KMS-11 (cell line): Measurements from ENCODE around the gene LSMEM2.

Experiments used
- H2AFZ ChIP-seq: fragments of 200-600 bp; sonication (generic); 2 replicates; pipeline ENCODE4 v1.6.1; 2016; ENCODE audit warnings: antibody characterized with exemption, mixed run types, low read depth
- H3K27ac ChIP-seq: fragments of 200-600 bp; sonication (generic); 2 replicates; pipeline ENCODE4 v1.6.1; 2016; ENCODE audit warnings: mild to moderate bottlenecking, mixed run types
- H3K27me3 ChIP-seq: fragments of 200-600 bp; sonication (generic); 2 replicates; pipeline ENCODE4 v1.6.1; 2017; ENCODE audit warnings: mild to moderate bottlenecking, low read depth, mixed run types, moderate library complexity; ENCODE audit not compliant: insufficient read depth
- H3K36me3 ChIP-seq: fragments of 200-600 bp; sonication (generic); 2 replicates; pipeline ENCODE4 v1.6.1; 2017; ENCODE audit warnings: mild to moderate bottlenecking, mixed run types; ENCODE audit not compliant: insufficient read depth
- H3K4me1 ChIP-seq: fragments of 200-600 bp; sonication (generic); 2 replicates; pipeline ENCODE4 v1.6.1; 2016; ENCODE audit warnings: mild to moderate bottlenecking, low read depth, mixed run types; ENCODE audit not compliant: poor library complexity, severe bottlenecking
- H3K4me2 ChIP-seq: fragments of 200-600 bp; sonication (generic); 2 replicates; pipeline ENCODE4 v1.7.0; 2016; ENCODE audit warnings: mild to moderate bottlenecking, mixed run types
- H3K4me3 ChIP-seq: fragments of 200-600 bp; sonication (generic); IDR thresholded peaks from 2 replicates; pipeline ENCODE4 v1.6.1; 2017; ENCODE audit warnings: low read depth, low read length, mixed read lengths; ENCODE audit not compliant: insufficient read depth
- H3K79me2 ChIP-seq: fragments of 200-600 bp; sonication (generic); 2 replicates; pipeline ENCODE4 v1.6.1; 2016; ENCODE audit warnings: low read depth, mixed run types; ENCODE audit not compliant: insufficient read depth
- H3K9ac ChIP-seq: fragments of 200-600 bp; sonication (generic); 2 replicates; pipeline ENCODE4 v1.6.1; 2016; ENCODE audit warnings: mild to moderate bottlenecking, mixed run types
- H4K20me1 ChIP-seq: fragments of 200-600 bp; sonication (generic); 2 replicates; pipeline ENCODE4 v1.6.1; 2016; ENCODE audit warnings: mild to moderate bottlenecking, mixed run types; ENCODE audit not compliant: insufficient read depth
- CTCF ChIP-seq: fragments of 200-600 bp; sonication (generic); conservative IDR thresholded peaks from 2 replicates; pipeline ENCODE4 v1.6.1; 2017; ENCODE audit warnings: low read depth, mild to moderate bottlenecking, antibody characterized with exemption, low read length, moderate library complexity, mixed read lengths

The LSMEM2 gene

GRCh38 chr3:50268703-50269451 lies 10.0 kb upstream of the LSMEM2 start, which contains the start of gene SEMA3B:
TSS of gene SEMA3B (plus strand) at chr3:50269147. CDS start at chr3:50269241, 94 bp downstream.
- no peak for TF ChIP-seq CTCF
- Histone ChIP-seq H3K36me3 (no peaks in the 10 kb centered on the region), H3K9ac (no peak within 1 kb of the TSS), H3K4me1 (no peaks in the 10 kb centered on the region), H4K20me1 (no peaks in the 10 kb centered on the region), H3K79me2 (no peaks in the 10 kb centered on the region), H3K4me3 (no peak within 1 kb of the TSS), H3K27me3 (peaks cover 20% of the 10 kb centered on the region; the same call in 1 of the 2 replicates), H3K27ac (no peak within 1 kb of the TSS), H3K4me2 (no peak within 1 kb of the TSS), H2AFZ (no peak within 1 kb of the TSS)

- Histone ChIP-seq H3K4me1 (no peaks in the 10 kb centered on the region), H3K4me3 (no peak overlapping the region)
Observed at GRCh38 chr3:50269460-50269859, 9.4 kb upstream of the LSMEM2 start.

GRCh38 chr3:50269977-50270413 lies 8.9 kb upstream of the LSMEM2 start:
- H2AFZ ChIP-seq: no peak overlapping the region
- H3K9ac ChIP-seq: no peak overlapping the region
- peaks cover 26% of the 10 kb centered on the region; the same call in 1 of the 2 replicates for H3K27me3 ChIP-seq
- no peaks in the 10 kb centered on the region for H3K79me2 ChIP-seq
- no peak overlapping the region for H3K27ac ChIP-seq
- H3K4me2 ChIP-seq: no peak overlapping the region
- no peaks in the 10 kb centered on the region for H3K36me3 ChIP-seq
- no peak overlapping the region for H3K4me3 ChIP-seq
- no peaks in the 10 kb centered on the region for H3K4me1 ChIP-seq
- TF ChIP-seq CTCF: no peak
- H4K20me1 ChIP-seq: no peaks in the 10 kb centered on the region

More at GRCh38 chr3:50269460-50269859, 9.4 kb upstream of the LSMEM2 start:
- Histone ChIP-seq H3K79me2 (no peaks in the 10 kb centered on the region), H3K27ac (no peak overlapping the region), H4K20me1 (no peaks in the 10 kb centered on the region), H3K36me3 (no peaks in the 10 kb centered on the region), H3K27me3 (peaks cover 25% of the 10 kb centered on the region; the same call in 1 of the 2 replicates), H2AFZ (no peak overlapping the region), H3K4me2 (no peak overlapping the region), H3K9ac (no peak overlapping the region)
- no peak for TF ChIP-seq CTCF

- Histone ChIP-seq H2AFZ (no peak overlapping the region), H3K4me1 (no peaks in the 10 kb centered on the region), H3K27ac (no peak overlapping the region), H4K20me1 (no peaks in the 10 kb centered on the region), H3K79me2 (no peaks in the 10 kb centered on the region), H3K9ac (no peak overlapping the region), H3K4me3 (no peak overlapping the region), H3K36me3 (no peaks in the 10 kb centered on the region), H3K27me3 (peaks cover 26% of the 10 kb centered on the region; the same call in 1 of the 2 replicates), H3K4me2 (no peak overlapping the region)
- TF ChIP-seq CTCF: no peak
Observed at GRCh38 chr3:50270422-50271224, 8.3 kb upstream of the LSMEM2 start.
